Measurements from ENCODE around the gene DHCR7. TPM values are rescaled to one million over a fixed set of nuclear protein-coding genes. Genes with fewer than 3 reads are reported as not detected.

The DHCR7 gene
- total and polyA plus RNA-seq, 2 experiments from 2014 or later, result 84.0 to 166 TPM

DNA sequence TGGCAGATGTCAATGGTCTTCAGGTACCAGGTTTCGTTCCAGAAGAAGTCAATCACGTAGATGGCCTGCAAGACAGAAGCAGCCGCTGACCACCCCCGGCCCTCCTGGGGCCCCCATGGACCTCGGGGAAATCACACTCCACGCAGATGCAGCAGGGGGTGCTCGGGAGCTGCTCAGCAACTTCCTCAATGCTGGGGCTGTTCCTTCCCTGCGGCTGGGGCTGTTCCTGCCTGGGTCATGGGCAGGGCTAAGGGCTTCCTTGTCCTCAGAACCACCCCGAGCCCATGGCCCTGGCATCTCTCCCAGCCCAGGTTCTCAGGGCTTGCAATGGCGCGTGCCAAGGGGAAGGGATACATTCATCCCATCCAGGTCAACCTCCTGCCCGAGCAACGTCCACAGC lies 10.3 kb downstream of the DHCR7 start:
- no peak; the same call in 1 of the 3 replicates for ATAC-seq
- H3K9me3 Mint-ChIP-seq, result no peaks in the 10 kb centered on the region; the same call in 2 of the 3 replicates
- H3K36me3 Mint-ChIP-seq (ENCODE audit: low read depth), result peaks cover 72% of the 10 kb centered on the region
- DNase-seq (ENCODE audit: low spot score), result no peak
- Histone ChIP-seq H3K27me3 (ENCODE audit: insufficient read depth) (no peaks in the 10 kb centered on the region), H3K4me2 (no peak overlapping the region), H3K79me2 (replicated peaks; ENCODE audit: insufficient read depth) (no peaks in the 10 kb centered on the region), H3F3A (replicated peaks; ENCODE audit: low read depth) (no peaks in the 10 kb centered on the region), H3K4me1 (ENCODE audit: insufficient read depth) (no peaks in the 10 kb centered on the region), H3K27ac (ENCODE audit: low read depth) (no peak overlapping the region), H3K36me3 (ENCODE audit: insufficient read depth) (peaks cover 35% of the 10 kb centered on the region), H2AFZ (no peak overlapping the region), H4K20me1 (replicated peaks; ENCODE audit: insufficient read depth) (peaks cover 14% of the 10 kb centered on the region; the same call in 1 of the 2 replicates), H3K4me3 (no peak overlapping the region), H3K9me2 (ENCODE audit: insufficient read depth) (no peaks in the 10 kb centered on the region)
- H3K4me3 Mint-ChIP-seq, result no peak overlapping the region
- no peaks in the 10 kb centered on the region for H3K4me1 Mint-ChIP-seq
- H3K27ac Mint-ChIP-seq, result no peak overlapping the region
- TF ChIP-seq, protein P1, sequence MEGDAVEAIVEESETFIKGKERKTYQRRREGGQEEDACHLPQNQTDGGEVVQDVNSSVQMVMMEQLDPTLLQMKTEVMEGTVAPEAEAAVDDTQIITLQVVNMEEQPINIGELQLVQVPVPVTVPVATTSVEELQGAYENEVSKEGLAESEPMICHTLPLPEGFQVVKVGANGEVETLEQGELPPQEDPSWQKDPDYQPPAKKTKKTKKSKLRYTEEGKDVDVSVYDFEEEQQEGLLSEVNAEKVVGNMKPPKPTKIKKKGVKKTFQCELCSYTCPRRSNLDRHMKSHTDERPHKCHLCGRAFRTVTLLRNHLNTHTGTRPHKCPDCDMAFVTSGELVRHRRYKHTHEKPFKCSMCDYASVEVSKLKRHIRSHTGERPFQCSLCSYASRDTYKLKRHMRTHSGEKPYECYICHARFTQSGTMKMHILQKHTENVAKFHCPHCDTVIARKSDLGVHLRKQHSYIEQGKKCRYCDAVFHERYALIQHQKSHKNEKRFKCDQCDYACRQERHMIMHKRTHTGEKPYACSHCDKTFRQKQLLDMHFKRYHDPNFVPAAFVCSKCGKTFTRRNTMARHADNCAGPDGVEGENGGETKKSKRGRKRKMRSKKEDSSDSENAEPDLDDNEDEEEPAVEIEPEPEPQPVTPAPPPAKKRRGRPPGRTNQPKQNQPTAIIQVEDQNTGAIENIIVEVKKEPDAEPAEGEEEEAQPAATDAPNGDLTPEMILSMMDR (conservative IDR thresholded peaks at IDR 0.05; ENCODE audit: low read depth in 2 of 2), result peak in 1 of 2 experiments; percentile 28; a peak in 2 of 4 replicates
- no peak for TF ChIP-seq ETS1 (IDR thresholded peaks at IDR 0.05)
- H3K27me3 Mint-ChIP-seq (ENCODE audit: insufficient read depth, low read depth, poor library complexity), result no peaks in the 10 kb centered on the region

GRCh38 chr11:71437399-71437798 lies 10.8 kb downstream of the DHCR7 start:
- H3K4me1 Mint-ChIP-seq, result no peaks in the 10 kb centered on the region
- peaks cover 68% of the 10 kb centered on the region for H3K36me3 Mint-ChIP-seq (ENCODE audit: low read depth)
- Histone ChIP-seq H3K27me3 (ENCODE audit: insufficient read depth) (no peaks in the 10 kb centered on the region), H3K27ac (ENCODE audit: low read depth) (no peak overlapping the region), H3K4me3 (no peak overlapping the region), H3K4me1 (ENCODE audit: insufficient read depth) (no peaks in the 10 kb centered on the region), H3K79me2 (replicated peaks; ENCODE audit: insufficient read depth) (no peaks in the 10 kb centered on the region), H3K9me2 (ENCODE audit: insufficient read depth) (no peaks in the 10 kb centered on the region), H2AFZ (no peak overlapping the region), H3K4me2 (no peak overlapping the region), H3F3A (replicated peaks; ENCODE audit: low read depth) (no peaks in the 10 kb centered on the region), H4K20me1 (replicated peaks; ENCODE audit: insufficient read depth) (peaks cover 11% of the 10 kb centered on the region; the same call in 1 of the 2 replicates), H3K36me3 (ENCODE audit: insufficient read depth) (peaks cover 31% of the 10 kb centered on the region)
- no peaks in the 10 kb centered on the region for H3K27me3 Mint-ChIP-seq (ENCODE audit: insufficient read depth, low read depth, poor library complexity)
- H3K9me3 Mint-ChIP-seq, result no peaks in the 10 kb centered on the region; the same call in 2 of the 3 replicates
- no peak overlapping the region for H3K4me3 Mint-ChIP-seq
- no peak overlapping the region for H3K27ac Mint-ChIP-seq
- ATAC-seq (no peak), DNase-seq (ENCODE audit: low spot score) (no peak)
- no peak for TF ChIP-seq NANOG (IDR thresholded peaks at IDR 0.05; ENCODE audit: borderline replicate concordance)
- no peak for TF ChIP-seq STAT1 (IDR thresholded peaks at IDR 0.05; ENCODE audit: unreplicated experiment)
- no peak for TF ChIP-seq REST (IDR thresholded peaks at IDR 0.05; ENCODE audit: unreplicated experiment)
- TF ChIP-seq ZNF462 (CRISPR knock-in tag; IDR thresholded peaks at IDR 0.05), result no peak
- TF ChIP-seq, protein P1 (conservative IDR thresholded peaks at IDR 0.05; ENCODE audit: low read depth in 2 of 2), result no peak

Data from GM23338 (cell line).